ENCODE measurements around the gene ATPAF2. TPM values are rescaled to one million over a fixed set of nuclear protein-coding genes. Genes with fewer than 3 reads are reported as not detected.

Gene ATPAF2
- total RNA-seq, 1 experiment from 2014 or later = 40.5 TPM

DNA sequence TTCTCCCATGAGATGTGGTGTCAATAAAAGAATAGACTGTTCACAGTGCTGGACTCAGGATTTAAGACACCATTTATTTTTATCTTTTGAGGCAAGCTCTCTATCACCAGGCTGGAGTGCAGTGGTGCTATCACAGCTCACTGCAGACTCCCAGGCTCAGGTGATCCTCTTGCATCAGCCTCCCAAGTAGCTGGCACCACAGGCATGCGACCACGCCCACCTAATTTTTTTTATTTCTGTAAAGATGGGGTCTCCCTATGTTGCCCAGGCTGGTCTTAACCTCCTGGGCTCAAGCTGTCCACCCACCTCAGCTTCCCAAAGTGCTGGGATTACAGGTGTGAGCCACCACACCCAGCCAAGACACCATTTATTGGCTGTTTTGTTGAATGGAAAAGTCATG, 30.1 kb upstream of the ATPAF2 start:
- no peaks in the 10 kb centered on the region for H3K9me3 ChIP-seq (ENCODE audit: low read length)
- no peak overlapping the region for H3K27ac ChIP-seq (ENCODE audit: low read length)
- no peaks in the 10 kb centered on the region for H3F3A ChIP-seq (ENCODE audit: low read length, unreplicated experiment)
- H3K9ac ChIP-seq (ENCODE audit: low read length) = no peak overlapping the region
- no peak overlapping the region for H3K4me3 ChIP-seq (ENCODE audit: low read length)
- H3K4me2 ChIP-seq (ENCODE audit: low read length) = no peak overlapping the region
- BruUV-seq (replicated peaks) = no TSS peak
- no peaks in the 10 kb centered on the region for H4K20me1 ChIP-seq (ENCODE audit: low read length)
- no peaks in the 10 kb centered on the region for H3K4me1 ChIP-seq (ENCODE audit: insufficient read depth, low read length)
- intact Hi-C loops (cut with micrococcal nuclease) = no loop called here
- no peaks in the 10 kb centered on the region for H3K9me2 ChIP-seq (replicated peaks; ENCODE audit: low read length)
- ChIA-PET CTCF (no interaction called here), POLR2A (ENCODE audit: unreplicated experiment) (no interaction called here)
- no peak for DNase-seq
- H3K79me2 ChIP-seq (ENCODE audit: low read length) = no peaks in the 10 kb centered on the region
- H3K36me3 ChIP-seq (ENCODE audit: low read depth, low read length) = 0 out of 2 replicates have a peak, but pooled peaks cover 5% of the 10 kb centered on the region
- no peak for ATAC-seq
- H3K27me3 ChIP-seq (ENCODE audit: low read length) = no peaks in the 10 kb centered on the region
- TF ChIP-seq EZH2phosphoT487 (IDR thresholded peaks at IDR 0.05; ENCODE audit: borderline replicate concordance, low read length) = no peak
- TF ChIP-seq, protein P1, sequence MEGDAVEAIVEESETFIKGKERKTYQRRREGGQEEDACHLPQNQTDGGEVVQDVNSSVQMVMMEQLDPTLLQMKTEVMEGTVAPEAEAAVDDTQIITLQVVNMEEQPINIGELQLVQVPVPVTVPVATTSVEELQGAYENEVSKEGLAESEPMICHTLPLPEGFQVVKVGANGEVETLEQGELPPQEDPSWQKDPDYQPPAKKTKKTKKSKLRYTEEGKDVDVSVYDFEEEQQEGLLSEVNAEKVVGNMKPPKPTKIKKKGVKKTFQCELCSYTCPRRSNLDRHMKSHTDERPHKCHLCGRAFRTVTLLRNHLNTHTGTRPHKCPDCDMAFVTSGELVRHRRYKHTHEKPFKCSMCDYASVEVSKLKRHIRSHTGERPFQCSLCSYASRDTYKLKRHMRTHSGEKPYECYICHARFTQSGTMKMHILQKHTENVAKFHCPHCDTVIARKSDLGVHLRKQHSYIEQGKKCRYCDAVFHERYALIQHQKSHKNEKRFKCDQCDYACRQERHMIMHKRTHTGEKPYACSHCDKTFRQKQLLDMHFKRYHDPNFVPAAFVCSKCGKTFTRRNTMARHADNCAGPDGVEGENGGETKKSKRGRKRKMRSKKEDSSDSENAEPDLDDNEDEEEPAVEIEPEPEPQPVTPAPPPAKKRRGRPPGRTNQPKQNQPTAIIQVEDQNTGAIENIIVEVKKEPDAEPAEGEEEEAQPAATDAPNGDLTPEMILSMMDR (conservative IDR thresholded peaks at IDR 0.05; ENCODE audit: low read depth, low read length) = no peak
- TF ChIP-seq EZH2 (IDR thresholded peaks at IDR 0.05; ENCODE audit: low read length, unreplicated experiment) = no peak
- H2AFZ ChIP-seq (ENCODE audit: low read length) = no peak overlapping the region

DNA sequence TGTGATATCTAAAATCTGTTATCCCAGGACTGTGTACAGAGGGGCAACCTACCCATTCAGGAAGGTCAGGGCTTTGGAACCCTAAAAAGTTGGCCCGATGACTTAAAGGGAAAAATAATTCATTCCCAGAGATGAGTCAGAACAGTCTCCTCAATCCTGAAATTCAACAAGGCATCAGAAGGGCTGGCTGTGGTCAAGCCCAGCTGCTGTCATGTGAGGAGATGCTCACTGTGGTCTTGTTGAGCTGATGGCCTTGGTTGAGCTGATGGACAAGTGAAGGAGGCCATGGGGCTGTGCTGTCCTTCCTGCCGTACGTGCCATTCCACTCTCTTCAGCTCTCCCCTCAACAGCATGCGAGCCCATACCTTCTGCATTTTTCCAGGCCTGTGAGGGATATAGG, 27.9 kb upstream of the ATPAF2 start:
- TF ChIP-seq, protein P1 (conservative IDR thresholded peaks at IDR 0.05; ENCODE audit: low read depth, low read length) = no peak
- TF ChIP-seq EZH2phosphoT487 (IDR thresholded peaks at IDR 0.05; ENCODE audit: borderline replicate concordance, low read length) (no peak), EZH2 (IDR thresholded peaks at IDR 0.05; ENCODE audit: low read length, unreplicated experiment) (no peak)
- Histone ChIP-seq H4K20me1 (ENCODE audit: low read length) (no peaks in the 10 kb centered on the region), H3K4me3 (ENCODE audit: low read length) (no peak overlapping the region), H3K9ac (ENCODE audit: low read length) (no peak overlapping the region), H3K27ac (ENCODE audit: low read length) (no peak overlapping the region), H2AFZ (ENCODE audit: low read length) (no peak overlapping the region), H3K4me1 (ENCODE audit: insufficient read depth, low read length) (no peaks in the 10 kb centered on the region), H3K79me2 (ENCODE audit: low read length) (no peaks in the 10 kb centered on the region), H3K36me3 (ENCODE audit: low read depth, low read length) (peaks cover 10% of the 10 kb centered on the region; the same call in 1 of the 2 replicates), H3F3A (ENCODE audit: low read length, unreplicated experiment) (no peaks in the 10 kb centered on the region), H3K9me3 (ENCODE audit: low read length) (no peaks in the 10 kb centered on the region), H3K4me2 (ENCODE audit: low read length) (no peak overlapping the region), H3K27me3 (ENCODE audit: low read length) (no peaks in the 10 kb centered on the region), H3K9me2 (replicated peaks; ENCODE audit: low read length) (no peaks in the 10 kb centered on the region)
- CTCF ChIA-PET = no interaction called here
- no peak for DNase-seq
- intact Hi-C loops (cut with micrococcal nuclease) = no loop called here
- ATAC-seq = no peak
- BruUV-seq (replicated peaks) = no TSS peak
- POLR2A ChIA-PET (ENCODE audit: unreplicated experiment) = no interaction called here

DNA sequence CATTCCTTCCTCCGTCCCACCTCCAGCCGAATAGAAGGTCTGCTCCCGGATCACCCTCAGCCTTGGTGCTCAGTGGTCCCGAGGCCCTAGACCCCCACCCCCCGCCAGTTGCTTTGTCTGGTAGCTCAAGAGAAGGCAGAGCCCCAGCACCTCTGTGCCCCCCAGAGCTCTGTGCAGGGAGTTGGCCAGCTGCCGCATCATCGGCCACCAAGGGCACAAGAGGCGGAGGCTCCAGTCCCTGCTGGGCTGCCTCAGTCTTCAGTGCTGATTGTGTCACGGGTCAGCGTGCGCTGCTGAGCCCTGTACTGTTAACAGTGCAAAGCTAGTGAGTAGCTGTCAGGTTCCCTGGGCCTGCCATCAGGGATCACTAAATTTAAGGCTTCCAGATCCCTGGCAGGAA, 26.6 kb upstream of the ATPAF2 start:
- Histone ChIP-seq H3K27ac (ENCODE audit: low read length) (no peak overlapping the region), H4K20me1 (ENCODE audit: low read length) (no peaks in the 10 kb centered on the region), H3K4me2 (ENCODE audit: low read length) (no peak overlapping the region), H2AFZ (ENCODE audit: low read length) (no peak overlapping the region), H3K9me2 (replicated peaks; ENCODE audit: low read length) (no peaks in the 10 kb centered on the region), H3F3A (ENCODE audit: low read length, unreplicated experiment) (no peaks in the 10 kb centered on the region), H3K4me3 (ENCODE audit: low read length) (no peak overlapping the region), H3K27me3 (ENCODE audit: low read length) (no peaks in the 10 kb centered on the region), H3K9me3 (ENCODE audit: low read length) (no peaks in the 10 kb centered on the region), H3K4me1 (ENCODE audit: insufficient read depth, low read length) (no peaks in the 10 kb centered on the region), H3K79me2 (ENCODE audit: low read length) (no peaks in the 10 kb centered on the region), H3K36me3 (ENCODE audit: low read depth, low read length) (peaks cover 10% of the 10 kb centered on the region; the same call in 1 of the 2 replicates), H3K9ac (ENCODE audit: low read length) (no peak overlapping the region)
- ATAC-seq (no peak), DNase-seq (no peak)
- BruUV-seq (replicated peaks) = no TSS peak
- ChIA-PET CTCF (no interaction called here), POLR2A (ENCODE audit: unreplicated experiment) (no interaction called here)
- TF ChIP-seq EZH2phosphoT487 (IDR thresholded peaks at IDR 0.05; ENCODE audit: borderline replicate concordance, low read length) = no peak
- TF ChIP-seq EZH2 (IDR thresholded peaks at IDR 0.05; ENCODE audit: low read length, unreplicated experiment) = no peak
- TF ChIP-seq, protein P1 (conservative IDR thresholded peaks at IDR 0.05; ENCODE audit: low read depth, low read length) = no peak
- intact Hi-C loops (cut with micrococcal nuclease) = no loop called here
